Caco-2 (cell line): ENCODE data around the gene RAB23. TPM values are rescaled to one million over a fixed set of nuclear protein-coding genes. Genes with fewer than 3 reads are reported as not detected.

Source experiments
- BruUV-seq: library from RNA; stranded (reverse); fragments of 400-500 nt; replicated peaks from 2 replicates; lab custom pipeline; 2021; lab: Mats Ljungman, UMichigan
- CTCF ChIA-PET: fragments of 300-600 bp; sonication (Branson Sonifier 250); formaldehyde crosslinking; loops from one replicate; lab custom pipeline; 2022; ENCODE audit warnings: antibody characterized with exemption; lab: Charles Lee
- POLR2A ChIA-PET: fragments of 300-600 bp; sonication (Branson Sonifier 250); formaldehyde crosslinking; loops from one replicate; lab custom pipeline; 2022; ENCODE audit warnings: antibody characterized with exemption; lab: Charles Lee
- DNase-seq, 2 experiments: peaks; one replicate each; pipeline versions ENCODE4 v3.0.0 to v3.0.0-alpha.2; 2020 to 2022
- H3K27me3 ChIP-seq: replicated peaks from 2 replicates; pipeline ENCODE4 v1.6.0; 2011; ENCODE audit warnings: low read length; ENCODE audit not compliant: control insufficient read depth, insufficient read depth
- H3K36me3 ChIP-seq: 2 replicates; pipeline ENCODE4 v1.5.1; 2011; ENCODE audit warnings: low read length; ENCODE audit not compliant: control insufficient read depth, insufficient read depth
- H3K4me1 ChIP-seq: fragments of 250-450 bp; sonication (Bioruptor Pico); 2 replicates; pipeline ENCODE4 v1.5.1; 2020; ENCODE audit warnings: mild to moderate bottlenecking
- H3K4me3 ChIP-seq: 2 replicates; pipeline ENCODE4 v1.5.1; 2011; ENCODE audit warnings: low read depth, mild to moderate bottlenecking, control low read depth, low read length
- H3K9me3 ChIP-seq: fragments of 250-450 bp; sonication (Bioruptor Pico); 2 replicates; pipeline ENCODE4 v1.5.1; 2020; ENCODE audit warnings: mild to moderate bottlenecking, moderate library complexity
- H3K27ac Mint-ChIP-seq: one replicate; pipeline ENCODE4 v1.8.0; 2022; ENCODE audit warnings: mixed read lengths; ENCODE audit not compliant: unreplicated experiment
- H3K27me3 Mint-ChIP-seq: one replicate; pipeline ENCODE4 v1.8.0; 2022; ENCODE audit warnings: mixed read lengths; ENCODE audit not compliant: insufficient read depth, unreplicated experiment
- H3K36me3 Mint-ChIP-seq: one replicate; pipeline ENCODE4 v1.8.0; 2022; ENCODE audit warnings: mild to moderate bottlenecking, mixed read lengths; ENCODE audit not compliant: insufficient read depth, unreplicated experiment
- H3K4me1 Mint-ChIP-seq: one replicate; pipeline ENCODE4 v1.8.0; 2022; ENCODE audit warnings: low read depth, mixed read lengths; ENCODE audit not compliant: unreplicated experiment
- H3K4me3 Mint-ChIP-seq: one replicate; pipeline ENCODE4 v1.8.0; 2022; ENCODE audit warnings: mild to moderate bottlenecking, moderate library complexity, mixed read lengths; ENCODE audit not compliant: unreplicated experiment
- H3K9me3 Mint-ChIP-seq: one replicate; pipeline ENCODE4 v1.8.0; 2022; ENCODE audit warnings: mixed read lengths; ENCODE audit not compliant: unreplicated experiment
- intact Hi-C: fragments of 100-400 bp; cut with micrococcal nuclease; formaldehyde crosslinking; loops from one replicate; pipeline ENCODE4 v1.10.0; 2022; ENCODE audit not compliant: unreplicated experiment
- total RNA-seq: library from RNA; stranded (reverse); gene quantifications from 2 replicates; pipeline ENCODE4 v1.2.3, GENCODE V29; 2022
- TF ChIP-seq, protein P1 (sequence below), 2 experiments: fragments of 200-600 bp in 1 of 2; IDR thresholded peaks; 1 replicate in 1 of 2; 2 replicates in 1 of 2; pipeline versions ENCODE4 v1.5.1 to v1.8.0; 2011 to 2022; ENCODE audit warnings: antibody characterized with exemption in 1 of 2, control low read depth in 1 of 2, inconsistent platforms in 1 of 2, low read depth in 1 of 2, low read length in 1 of 2, mild to moderate bottlenecking in 1 of 2, moderate library complexity in 1 of 2; ENCODE audit not compliant: insufficient read depth in 1 of 2, severe bottlenecking in 1 of 2, unreplicated experiment in 1 of 2

The RAB23 gene
- total RNA-seq, 1 experiment from 2014 or later, result 13.7 TPM

- Mint-ChIP-seq H3K36me3 (peaks cover 11% of the 10 kb centered on the region), H3K4me1 (peaks cover 10% of the 10 kb centered on the region), H3K27me3 (no peaks in the 10 kb centered on the region), H3K27ac (no peak overlapping the region), H3K9me3 (peaks cover 9% of the 10 kb centered on the region), H3K4me3 (no peak overlapping the region)
- Histone ChIP-seq H3K4me3 (no peak overlapping the region), H3K27me3 (no peaks in the 10 kb centered on the region), H3K4me1 (peaks cover 4% of the 10 kb centered on the region; the same call in 1 of the 2 replicates), H3K9me3 (no peaks in the 10 kb centered on the region), H3K36me3 (no peaks in the 10 kb centered on the region)
- TF ChIP-seq, protein P1, sequence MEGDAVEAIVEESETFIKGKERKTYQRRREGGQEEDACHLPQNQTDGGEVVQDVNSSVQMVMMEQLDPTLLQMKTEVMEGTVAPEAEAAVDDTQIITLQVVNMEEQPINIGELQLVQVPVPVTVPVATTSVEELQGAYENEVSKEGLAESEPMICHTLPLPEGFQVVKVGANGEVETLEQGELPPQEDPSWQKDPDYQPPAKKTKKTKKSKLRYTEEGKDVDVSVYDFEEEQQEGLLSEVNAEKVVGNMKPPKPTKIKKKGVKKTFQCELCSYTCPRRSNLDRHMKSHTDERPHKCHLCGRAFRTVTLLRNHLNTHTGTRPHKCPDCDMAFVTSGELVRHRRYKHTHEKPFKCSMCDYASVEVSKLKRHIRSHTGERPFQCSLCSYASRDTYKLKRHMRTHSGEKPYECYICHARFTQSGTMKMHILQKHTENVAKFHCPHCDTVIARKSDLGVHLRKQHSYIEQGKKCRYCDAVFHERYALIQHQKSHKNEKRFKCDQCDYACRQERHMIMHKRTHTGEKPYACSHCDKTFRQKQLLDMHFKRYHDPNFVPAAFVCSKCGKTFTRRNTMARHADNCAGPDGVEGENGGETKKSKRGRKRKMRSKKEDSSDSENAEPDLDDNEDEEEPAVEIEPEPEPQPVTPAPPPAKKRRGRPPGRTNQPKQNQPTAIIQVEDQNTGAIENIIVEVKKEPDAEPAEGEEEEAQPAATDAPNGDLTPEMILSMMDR (IDR thresholded peaks at IDR 0.05; ENCODE audit: insufficient read depth in 1 of 2, low read depth in 1 of 2, low read length in 1 of 2, severe bottlenecking in 1 of 2, unreplicated experiment in 1 of 2), result no peak
- BruUV-seq, result no TSS peak
- no peak for DNase-seq
- ChIA-PET CTCF (no interaction called here), POLR2A (no interaction called here)
- intact Hi-C loops, result no loop called here
Measured at GRCh38 chr6:57217270-57217669, 4.8 kb downstream of the RAB23 start.

GRCh38 chr6:57216235-57217101 lies 5.6 kb downstream of the RAB23 start:
- H3K4me3 ChIP-seq, result no peak overlapping the region
- peaks cover 4% of the 10 kb centered on the region; the same call in 1 of the 2 replicates for H3K4me1 ChIP-seq
- H3K9me3 ChIP-seq, result no peaks in the 10 kb centered on the region
- Mint-ChIP-seq H3K4me1 (peaks cover 10% of the 10 kb centered on the region), H3K36me3 (peaks cover 6% of the 10 kb centered on the region), H3K27ac (no peak overlapping the region), H3K4me3 (no peak overlapping the region), H3K27me3 (no peaks in the 10 kb centered on the region), H3K9me3 (peaks cover 9% of the 10 kb centered on the region)
- ChIA-PET POLR2A (no interaction called here), CTCF (no interaction called here)
- H3K36me3 ChIP-seq, result no peaks in the 10 kb centered on the region
- intact Hi-C loops, result no loop called here
- TF ChIP-seq, protein P1 (IDR thresholded peaks at IDR 0.05; ENCODE audit: insufficient read depth in 1 of 2, low read depth in 1 of 2, low read length in 1 of 2, severe bottlenecking in 1 of 2, unreplicated experiment in 1 of 2), result peak in 1 of 2 experiments; percentile 29
- DNase-seq, result no peak
- H3K27me3 ChIP-seq, result no peaks in the 10 kb centered on the region
- no TSS peak for BruUV-seq

- CTCF ChIA-PET, result no interaction called here
- no peak overlapping the region for H3K27ac Mint-ChIP-seq
- POLR2A ChIA-PET, result no interaction called here
- intact Hi-C loops, result no loop called here
- H3K4me3 Mint-ChIP-seq, result no peak overlapping the region
- Histone ChIP-seq H3K4me3 (no peak overlapping the region), H3K9me3 (no peaks in the 10 kb centered on the region), H3K4me1 (peaks cover 2% of the 10 kb centered on the region; the same call in 1 of the 2 replicates), H3K36me3 (no peaks in the 10 kb centered on the region), H3K27me3 (no peaks in the 10 kb centered on the region)
- no peaks in the 10 kb centered on the region for H3K27me3 Mint-ChIP-seq
- DNase-seq, result no peak
- BruUV-seq, result no TSS peak
- TF ChIP-seq, protein P1 (IDR thresholded peaks at IDR 0.05; ENCODE audit: insufficient read depth in 1 of 2, low read depth in 1 of 2, low read length in 1 of 2, severe bottlenecking in 1 of 2, unreplicated experiment in 1 of 2), result no peak
- H3K4me1 Mint-ChIP-seq, result peaks cover 10% of the 10 kb centered on the region
- peaks cover 6% of the 10 kb centered on the region for H3K36me3 Mint-ChIP-seq
- peaks cover 9% of the 10 kb centered on the region for H3K9me3 Mint-ChIP-seq
Measured at GRCh38 chr6:57215260-57215659, 6.8 kb downstream of the RAB23 start.
